D721Med (cell line): ENCODE results near the gene TOX2.

Experiments used
- DNase-seq: peaks from one replicate; pipeline ENCODE4 v3.0.0; 2011; ENCODE audit warnings: low spot score; ENCODE audit not compliant: insufficient read length
- FAIRE-seq: peaks from 2 replicates; lab custom pipeline; 2011; peaks lifted over from hg19 to GRCh38; lab: Jason Lieb, UNC
- CTCF ChIP-seq: IDR thresholded peaks from 2 replicates; pipeline ENCODE4 v1.5.1; 2012; ENCODE audit warnings: mild to moderate bottlenecking, control low read depth; ENCODE audit not compliant: insufficient read depth; ENCODE audit errors: missing control alignments

Gene TOX2

DNA sequence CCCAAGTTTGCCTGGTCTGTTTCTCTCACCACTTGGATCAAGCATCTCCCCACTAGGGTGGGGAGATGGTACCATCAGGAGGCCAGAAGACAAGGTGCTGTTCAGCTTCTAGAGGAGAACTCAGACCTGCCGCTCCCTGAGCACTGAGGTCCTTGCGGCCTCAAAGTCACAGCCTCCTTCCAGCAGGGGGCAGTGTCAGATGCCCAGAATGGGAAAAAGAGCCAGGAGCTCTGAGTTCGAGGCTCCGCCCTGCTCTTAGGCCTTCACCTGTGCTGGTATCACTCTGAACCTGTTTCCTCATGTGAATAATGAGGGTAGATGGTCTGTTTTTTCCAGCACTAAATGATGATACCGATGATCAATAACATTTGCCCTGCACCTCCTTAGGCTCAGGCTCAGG, 68.7 kb downstream of the TOX2 start:
- DNase-seq (no peak), FAIRE-seq (no peak)
- TF ChIP-seq CTCF, result no peak

GRCh38 chr20:43983904-43984361, 69.3 kb downstream of the TOX2 start:
- FAIRE-seq (no peak), DNase-seq (no peak)
- no peak for TF ChIP-seq CTCF

GRCh38 chr20:43984587-43984986, 69.9 kb downstream of the TOX2 start:
- no peak for TF ChIP-seq CTCF
- FAIRE-seq (no peak), DNase-seq (no peak)

DNA sequence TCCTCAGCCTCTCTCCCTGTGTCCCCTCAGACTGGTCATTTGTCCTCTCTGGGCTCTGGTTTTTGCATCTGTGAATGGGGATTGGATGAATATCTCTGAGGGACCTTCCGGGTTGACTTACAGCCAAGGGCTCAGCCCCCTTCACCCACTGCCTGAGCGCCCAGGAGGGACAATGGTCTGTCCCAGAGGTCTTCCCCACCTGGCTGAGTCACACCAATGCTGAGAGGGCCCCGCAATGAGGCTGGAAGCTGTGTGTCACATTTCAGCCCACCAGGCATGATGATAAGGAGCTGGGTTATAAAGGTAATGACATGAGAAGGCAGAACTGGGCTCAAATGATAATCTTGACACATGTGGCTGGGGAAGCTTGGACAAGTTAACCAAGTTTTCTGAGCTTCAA, 70.5 kb downstream of the TOX2 start:
- FAIRE-seq (no peak), DNase-seq (no peak)
- no peak for TF ChIP-seq CTCF

- DNase-seq (no peak), FAIRE-seq (no peak)
- TF ChIP-seq CTCF, result no peak
Measured at GRCh38 chr20:43985608-43986316, 71.1 kb downstream of the TOX2 start.

DNA sequence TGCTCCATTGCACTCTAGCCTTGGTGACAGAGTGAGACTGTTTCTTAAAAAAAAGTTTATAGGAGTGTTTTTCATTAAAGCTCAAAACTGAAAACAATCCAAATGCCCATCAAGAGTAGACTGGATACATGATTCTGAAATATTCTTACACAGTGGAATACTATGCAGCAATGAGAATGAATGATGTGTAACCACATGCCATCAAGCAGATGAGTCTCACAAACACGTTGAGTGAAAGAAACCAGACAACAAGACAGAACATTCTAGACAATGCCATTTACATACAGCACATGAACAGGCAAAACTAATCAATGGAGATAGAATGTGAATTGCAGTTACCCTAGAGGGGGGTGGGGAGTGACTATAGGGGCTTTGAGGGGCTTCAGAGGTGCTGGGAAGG, 72.4 kb downstream of the TOX2 start:
- no peak for FAIRE-seq
- no peak for DNase-seq
- no peak for TF ChIP-seq CTCF

DNA sequence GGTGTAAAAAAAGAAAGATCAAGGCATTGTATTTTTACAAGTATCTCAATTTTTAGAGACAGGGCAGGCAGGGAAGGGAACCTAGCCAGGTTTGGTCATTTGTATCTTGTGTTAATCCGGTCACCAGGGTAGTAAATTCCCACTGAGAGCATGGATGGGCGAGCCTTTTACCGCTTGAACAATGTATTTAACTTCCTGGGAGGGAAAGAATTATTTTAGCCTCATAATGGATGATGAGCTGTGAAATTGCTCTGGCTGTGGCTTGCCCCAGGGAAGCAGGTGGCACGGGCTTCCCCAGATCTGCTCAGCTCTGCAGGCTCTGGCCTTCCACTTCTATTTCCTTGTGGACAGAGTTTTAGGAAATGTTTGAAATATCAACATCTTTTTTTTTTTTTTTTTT, 72.9 kb downstream of the TOX2 start:
- no peak for TF ChIP-seq CTCF
- no peak for FAIRE-seq
- DNase-seq, result no peak
